Measurements from ENCODE around the gene FADS2.

Gene FADS2

GRCh38 chr11:61791737-61792309, 36.3 kb upstream of the FADS2 start:
- no peak for FAIRE-seq
- 0 out of 2 replicates have a peak, but pooled peaks have one; percentile 27 for TF ChIP-seq POLR2A (IDR thresholded peaks at IDR 0.05; ENCODE audit: low read depth, low read length)
- peak; percentile 66 for DNase-seq (ENCODE audit: insufficient read length, low spot score)

- DNase-seq (ENCODE audit: insufficient read length, low spot score) (peak; percentile 84), FAIRE-seq (no peak)
- peak; percentile 76 for TF ChIP-seq POLR2A (IDR thresholded peaks at IDR 0.05; ENCODE audit: low read depth, low read length)
These were observed 35.6 kb upstream of the FADS2 start, which contains the start of the genes FEN1 and TMEM258 for GRCh38 chr11:61792310-61793082. TSS of gene FEN1 (plus strand) at chr11:61792911. CDS start at chr11:61795362, 2,451 bp downstream. TSS of gene TMEM258 (minus strand) at chr11:61792599. CDS start at chr11:61792558, 41 bp downstream.

- TF ChIP-seq POLR2A (IDR thresholded peaks at IDR 0.05; ENCODE audit: low read depth, low read length) = no peak
These were observed 34.8 kb upstream of the FADS2 start for GRCh38 chr11:61793083-61793828.

GRCh38 chr11:61793829-61794204, 34.3 kb upstream of the FADS2 start:
- TF ChIP-seq POLR2A (IDR thresholded peaks at IDR 0.05; ENCODE audit: low read depth, low read length) = no peak
- FAIRE-seq (no peak), DNase-seq (ENCODE audit: insufficient read length, low spot score) (no peak)

More at GRCh38 chr11:61793083-61793828, 34.8 kb upstream of the FADS2 start:
- DNase-seq (ENCODE audit: insufficient read length, low spot score) = no peak
- FAIRE-seq = no peak

- TF ChIP-seq POLR2A (IDR thresholded peaks at IDR 0.05; ENCODE audit: low read depth, low read length) = no peak
- DNase-seq (ENCODE audit: insufficient read length, low spot score) (no peak), FAIRE-seq (no peak)
These were observed 33.5 kb upstream of the FADS2 start for GRCh38 chr11:61794579-61794978.

GRCh38 chr11:61795459-61795858, 32.6 kb upstream of the FADS2 start:
- TF ChIP-seq POLR2A (IDR thresholded peaks at IDR 0.05; ENCODE audit: low read depth, low read length) = no peak
- DNase-seq (ENCODE audit: insufficient read length, low spot score) = no peak
- FAIRE-seq = no peak

- TF ChIP-seq POLR2A (IDR thresholded peaks at IDR 0.05; ENCODE audit: low read depth, low read length) = no peak
- FAIRE-seq = no peak
- DNase-seq (ENCODE audit: insufficient read length, low spot score) = no peak
These were observed 32.1 kb upstream of the FADS2 start for GRCh38 chr11:61795876-61796526.

- FAIRE-seq (no peak), DNase-seq (ENCODE audit: insufficient read length, low spot score) (no peak)
- TF ChIP-seq POLR2A (IDR thresholded peaks at IDR 0.05; ENCODE audit: low read depth, low read length) = no peak
These were observed 30.7 kb upstream of the FADS2 start for GRCh38 chr11:61797263-61797944.

GRCh38 chr11:61799665-61800284, 28.3 kb upstream of the FADS2 start:
- TF ChIP-seq POLR2A (IDR thresholded peaks at IDR 0.05; ENCODE audit: low read depth, low read length) = no peak
- no peak for FAIRE-seq

GRCh38 chr11:61800331-61801281, 27.5 kb upstream of the FADS2 start:
- DNase-seq (ENCODE audit: insufficient read length, low spot score) (no peak), FAIRE-seq (no peak)
- no peak for TF ChIP-seq POLR2A (IDR thresholded peaks at IDR 0.05; ENCODE audit: low read depth, low read length)

More at GRCh38 chr11:61799665-61800284, 28.3 kb upstream of the FADS2 start:
- DNase-seq (ENCODE audit: insufficient read length, low spot score) = no peak

GRCh38 chr11:61802605-61803004, 25.5 kb upstream of the FADS2 start:
- no peak for DNase-seq (ENCODE audit: insufficient read length, low spot score)
- TF ChIP-seq POLR2A (IDR thresholded peaks at IDR 0.05; ENCODE audit: low read depth, low read length) = no peak
- no peak for FAIRE-seq

Measured in H54 (cell line).